GM21529 (cell line): ENCODE measurements around the gene GCFC2.

Experiments used
- ATAC-seq: cut with Tn5 transposase; IDR thresholded peaks from one replicate; pipeline ENCODE4 v1.9.1; 2021; ENCODE audit not compliant: unreplicated experiment

Gene GCFC2

DNA sequence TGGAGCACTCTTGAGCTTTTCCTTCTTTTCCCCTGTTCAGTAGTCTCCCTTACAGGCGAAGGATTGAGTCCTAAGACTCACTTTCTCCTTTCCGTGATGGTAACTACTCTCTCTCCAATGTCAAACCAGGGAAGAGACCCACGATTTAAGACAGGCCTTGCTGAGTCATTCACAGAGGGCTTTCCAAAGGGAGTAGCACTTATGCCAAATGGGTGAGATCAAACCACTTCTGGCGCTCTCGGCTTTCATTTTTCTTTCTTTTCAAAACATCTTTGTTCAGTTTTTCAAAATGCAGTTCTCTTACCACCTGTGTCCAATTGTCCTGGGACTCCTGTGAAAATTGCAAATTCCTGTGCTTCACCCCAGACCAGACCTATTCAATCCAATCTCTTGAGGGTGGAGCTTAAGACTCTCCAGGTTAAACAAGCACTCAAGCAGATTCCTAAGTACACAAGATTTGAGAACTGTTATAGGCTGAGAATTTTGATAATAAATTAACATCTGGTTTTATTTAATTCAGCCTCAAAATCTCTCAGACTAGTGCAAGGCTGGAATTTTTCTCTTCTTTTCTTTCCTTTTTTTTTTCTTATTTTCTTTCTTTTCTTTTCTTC is 78.5 kb downstream of the GCFC2 start:
- no peak for ATAC-seq

DNA sequence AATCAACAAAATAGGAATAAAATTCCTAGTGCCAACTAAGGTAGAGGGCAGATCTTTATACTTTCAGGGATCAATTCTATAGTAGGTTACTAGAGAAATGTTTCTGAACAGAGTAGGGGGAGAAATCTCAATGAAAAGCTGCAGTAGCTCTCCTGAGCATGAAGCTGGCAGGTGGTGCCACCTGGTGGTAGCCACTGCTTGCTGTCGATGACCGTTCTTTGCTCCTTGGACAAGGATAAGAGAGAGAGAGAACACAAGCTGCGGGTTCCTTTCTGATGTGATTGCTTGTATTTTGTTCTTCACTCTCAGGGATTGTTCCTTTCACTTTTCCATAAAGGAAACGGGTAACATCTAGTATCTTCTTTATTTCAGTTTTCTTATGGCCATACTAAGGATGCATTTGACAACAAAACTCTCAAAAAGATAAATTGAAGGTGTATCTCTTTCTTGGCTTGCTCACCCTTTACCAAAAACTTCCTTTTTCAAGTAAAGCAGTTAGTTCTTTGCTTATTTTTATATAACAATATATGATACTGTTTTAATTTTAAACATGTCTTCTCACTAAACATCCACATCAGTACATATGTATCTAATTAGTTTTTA is 82.7 kb downstream of the GCFC2 start:
- ATAC-seq: peak; percentile 94

DNA sequence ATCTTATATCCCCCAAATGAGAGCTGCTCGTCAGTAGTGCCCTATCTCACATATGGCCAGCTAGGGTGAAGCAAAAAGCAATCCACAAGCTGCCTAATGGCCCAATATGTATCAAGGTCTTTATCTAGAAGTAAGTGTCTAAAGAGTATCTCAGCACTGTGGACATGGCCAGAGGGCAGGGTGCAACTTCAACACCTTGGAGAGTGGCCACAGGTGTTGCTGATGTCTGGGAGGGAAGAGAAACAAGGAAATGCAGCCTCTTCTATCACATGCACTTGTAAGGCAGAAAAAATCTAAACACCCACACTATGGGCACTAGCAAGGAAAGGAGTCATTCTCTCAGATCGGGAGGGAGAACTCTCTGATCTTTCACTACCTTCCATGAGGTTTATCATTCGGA is 87.8 kb downstream of the GCFC2 start:
- ATAC-seq: no peak

DNA sequence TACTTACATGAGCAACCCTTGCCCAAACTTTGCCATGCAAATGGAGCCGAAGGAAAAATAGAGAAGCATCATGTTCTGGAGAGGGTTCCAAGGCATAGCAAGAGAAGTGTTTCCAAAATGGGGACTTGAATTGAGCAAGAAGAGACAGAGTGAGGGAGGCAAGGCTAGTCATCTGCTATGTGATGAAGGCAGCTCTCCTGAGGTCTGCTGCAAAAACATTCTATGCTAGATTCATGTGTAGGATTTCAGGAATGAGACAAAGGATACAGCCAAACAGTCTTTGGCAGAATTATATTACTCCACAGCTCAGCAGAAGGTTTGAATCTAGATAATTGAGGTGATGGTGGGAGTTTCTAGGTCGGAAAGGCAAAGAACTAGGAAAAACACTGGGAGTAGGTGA is 88.2 kb downstream of the GCFC2 start:
- ATAC-seq: no peak

DNA sequence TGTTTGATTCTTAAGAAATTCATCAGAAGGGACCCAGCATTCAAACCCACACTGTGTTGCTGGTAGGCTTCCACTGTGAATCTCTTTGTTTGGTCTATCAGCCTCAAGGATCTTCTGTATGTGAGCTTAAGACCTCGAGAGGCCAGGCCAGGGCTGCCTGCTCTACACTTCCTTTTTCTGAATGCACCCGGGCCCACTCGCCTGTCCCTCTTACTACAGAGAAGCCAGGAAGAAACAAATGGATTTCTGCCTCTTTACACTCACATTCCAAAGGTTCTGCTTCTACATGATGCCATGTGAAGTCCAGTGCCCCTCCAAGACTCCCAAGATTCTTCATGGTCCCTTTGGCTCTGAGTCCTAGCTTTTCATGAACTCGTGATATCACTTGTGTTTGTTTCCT is 89.5 kb downstream of the GCFC2 start:
- no peak for ATAC-seq

DNA sequence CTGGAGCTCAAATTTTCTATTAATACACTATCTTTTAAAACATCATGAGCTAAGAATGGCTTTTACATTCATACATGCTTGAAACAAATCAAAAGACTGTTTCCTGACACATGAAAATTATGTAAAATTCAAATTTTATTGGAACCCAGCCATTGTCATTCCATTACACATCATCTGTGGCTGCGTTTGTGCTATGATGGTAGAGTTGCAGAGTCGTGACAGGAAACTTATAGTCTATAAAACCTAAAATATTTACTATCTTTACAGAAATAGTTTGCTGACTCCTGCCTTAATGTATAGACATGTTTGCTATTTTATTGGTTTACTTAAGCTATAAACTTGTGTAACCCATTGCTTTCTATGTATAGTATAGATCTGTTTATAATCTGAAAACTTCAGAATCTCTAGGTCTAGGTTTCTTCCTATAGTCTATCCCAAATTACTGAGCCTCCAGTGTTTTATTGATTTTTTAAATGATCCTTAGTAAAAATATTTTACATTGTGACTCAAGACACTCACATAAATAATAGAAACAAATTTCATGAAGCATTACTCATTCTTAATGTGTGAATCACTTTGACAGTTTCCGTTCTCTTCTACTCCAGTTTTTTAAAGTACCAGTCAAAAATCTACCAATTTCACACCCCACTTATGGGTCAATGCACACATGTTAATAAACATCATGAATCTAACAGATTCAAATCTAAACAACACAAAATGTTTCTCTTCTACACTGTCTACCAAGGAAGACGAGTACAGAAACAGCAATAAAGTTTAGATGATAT is 90.6 kb downstream of the GCFC2 start:
- ATAC-seq: no peak

DNA sequence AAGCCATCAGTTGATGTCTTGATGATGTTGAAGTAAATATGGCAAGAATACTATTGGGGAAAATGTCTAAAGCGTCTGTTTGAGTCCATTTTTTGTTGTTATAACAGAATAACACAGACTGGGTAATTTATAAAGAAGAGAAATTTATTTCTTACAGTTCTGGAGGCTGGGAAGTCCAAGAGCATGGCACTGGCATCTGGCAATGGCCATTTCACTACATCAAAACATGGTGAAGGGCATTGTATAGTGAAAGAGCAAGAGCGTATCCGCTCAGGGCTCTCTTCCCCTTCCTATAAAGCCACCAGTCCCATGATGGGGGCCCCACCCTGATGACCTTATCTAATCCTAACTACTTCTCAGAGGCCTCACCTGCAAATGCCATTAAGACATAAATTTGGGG is 93.8 kb downstream of the GCFC2 start:
- ATAC-seq: no peak

DNA sequence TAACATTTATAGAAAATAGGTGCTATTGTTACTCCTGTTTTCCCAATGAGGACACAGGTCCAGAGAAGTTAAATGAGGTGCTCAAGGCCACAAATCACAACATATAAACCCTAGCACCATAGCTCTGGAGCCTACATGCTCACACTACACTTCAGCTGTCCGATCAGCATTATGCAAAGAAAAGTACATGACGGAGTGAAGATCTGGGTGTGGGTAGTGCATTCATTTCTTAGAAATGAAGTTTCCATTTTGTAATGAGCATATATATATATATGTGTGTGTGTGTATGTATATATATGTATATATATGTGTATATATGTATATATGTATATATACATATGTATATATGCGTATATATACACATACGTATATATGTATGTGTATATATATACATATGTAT is 94.3 kb downstream of the GCFC2 start:
- no peak for ATAC-seq

DNA sequence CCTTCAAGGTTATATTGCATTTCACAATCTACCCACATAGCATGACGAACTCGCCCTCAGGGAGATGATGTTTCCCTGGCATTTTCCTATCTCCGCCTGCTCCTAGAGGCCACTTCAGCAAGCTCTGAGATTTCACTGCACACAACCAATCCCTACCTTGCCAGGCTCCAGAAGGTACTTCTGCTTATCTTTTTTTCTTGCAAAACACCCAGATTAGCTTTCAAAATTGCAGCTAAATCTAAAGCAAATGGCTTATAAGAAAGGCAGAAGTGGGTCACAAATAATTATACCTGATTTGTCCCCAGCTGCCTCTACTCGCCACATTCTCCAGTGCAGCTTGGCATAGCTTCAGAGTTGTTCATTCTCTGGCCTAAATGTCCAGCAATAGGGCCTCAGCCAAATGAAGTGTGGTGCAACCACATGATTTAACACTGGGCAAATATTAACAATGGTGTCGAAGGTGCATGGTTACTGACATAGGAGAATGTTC is 96.5 kb downstream of the GCFC2 start:
- no peak for ATAC-seq

DNA sequence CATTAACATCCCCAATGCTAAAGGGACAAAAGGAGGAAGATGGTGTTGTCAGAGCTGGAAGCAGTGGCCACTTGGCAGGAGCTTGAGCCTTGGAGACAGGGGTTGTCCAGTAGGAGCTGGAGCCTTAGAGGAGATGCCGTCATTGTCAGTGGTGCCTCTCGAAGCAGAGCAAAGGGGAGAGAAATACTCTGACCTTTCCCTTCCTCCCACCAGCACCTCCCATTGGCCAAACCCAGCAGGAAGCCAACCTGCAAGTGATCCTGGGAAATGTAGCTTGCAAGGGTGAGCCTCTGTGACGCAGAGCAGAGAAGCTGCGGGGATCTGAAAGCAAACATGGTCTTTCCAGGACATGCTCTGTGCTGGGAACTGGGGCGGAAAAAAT is 97.9 kb downstream of the GCFC2 start:
- no peak for ATAC-seq
